Neural progenitor cell (in vitro differentiated cells): ENCODE measurements around the gene OR2B6. TPM values are rescaled to one million over a fixed set of nuclear protein-coding genes. Genes with fewer than 3 reads are reported as not detected.

ENCODE experiments used
- DNase-seq: peaks from one replicate; pipeline ENCODE4 v3.0.0-alpha.2; 2016; ENCODE audit warnings: low spot score
- H2AFZ ChIP-seq: fragments of 200-600 bp; sonication (generic); replicated peaks from 2 replicates; pipeline ENCODE4 v1.6.1; 2016; ENCODE audit warnings: antibody characterized with exemption
- H3F3A ChIP-seq: fragments of 200-600 bp; sonication (generic); 2 replicates; pipeline ENCODE4 v1.6.1; 2016; ENCODE audit warnings: antibody characterized with exemption, low read depth
- H3K27ac ChIP-seq: fragments of 200-600 bp; sonication (generic); 2 replicates; pipeline ENCODE4 v1.5.1; 2016; ENCODE audit warnings: mild to moderate bottlenecking
- H3K27me3 ChIP-seq: fragments of 200-600 bp; sonication (generic); 2 replicates; pipeline ENCODE4 v1.6.1; 2016; ENCODE audit warnings: mild to moderate bottlenecking, moderate library complexity
- H3K36me3 ChIP-seq: fragments of 200-600 bp; sonication (generic); 2 replicates; pipeline ENCODE4 v1.5.1; 2016
- H3K4me1 ChIP-seq: fragments of 200-600 bp; sonication (generic); 2 replicates; pipeline ENCODE4 v1.6.1; 2016; ENCODE audit warnings: mixed run types
- H3K4me2 ChIP-seq: fragments of 200-600 bp; sonication (generic); 2 replicates; pipeline ENCODE4 v1.6.1; 2016
- H3K4me3 ChIP-seq: fragments of 200-600 bp; sonication (generic); 2 replicates; pipeline ENCODE4 v1.5.1; 2016
- H3K79me2 ChIP-seq: fragments of 200-600 bp; sonication (generic); 2 replicates; pipeline ENCODE4 v1.6.1; 2016; ENCODE audit warnings: low read depth
- H3K9ac ChIP-seq: fragments of 200-600 bp; sonication (generic); 2 replicates; pipeline ENCODE4 v1.6.1; 2016
- H3K9me3 ChIP-seq: fragments of 200-600 bp; sonication (generic); 2 replicates; pipeline ENCODE4 v1.5.1; 2016; ENCODE audit warnings: low read depth
- H4K20me1 ChIP-seq: fragments of 200-600 bp; sonication (generic); 2 replicates; pipeline ENCODE4 v1.6.1; 2016; ENCODE audit warnings: low read depth
- H3K27ac Mint-ChIP-seq: 3 replicates; pipeline ENCODE4 v1.8.0; 2021; ENCODE audit warnings: mixed read lengths
- H3K27me3 Mint-ChIP-seq: 2 replicates; pipeline ENCODE4 v1.8.0; 2022; ENCODE audit warnings: low read depth, mild to moderate bottlenecking, inconsistent platforms, moderate library complexity, mixed read lengths; ENCODE audit not compliant: insufficient read depth
- H3K36me3 Mint-ChIP-seq: 3 replicates; pipeline ENCODE4 v1.8.0; 2021; ENCODE audit warnings: mixed read lengths
- H3K4me1 Mint-ChIP-seq: 3 replicates; pipeline ENCODE4 v1.8.0; 2021; ENCODE audit warnings: mixed read lengths
- H3K4me3 Mint-ChIP-seq: 3 replicates; pipeline ENCODE4 v1.8.0; 2021; ENCODE audit warnings: mild to moderate bottlenecking, moderate library complexity, mixed read lengths
- H3K9me3 Mint-ChIP-seq: 3 replicates; pipeline ENCODE4 v1.8.0; 2020; ENCODE audit warnings: mixed read lengths
- EZH2 ChIP-seq: fragments of 200-600 bp; sonication (generic); IDR thresholded peaks from 2 replicates; pipeline ENCODE4 v1.6.1; 2017; ENCODE audit warnings: antibody characterized with exemption, mild to moderate bottlenecking, moderate library complexity
- EZH2phosphoT487 ChIP-seq: fragments of 200-600 bp; sonication (generic); IDR thresholded peaks from 2 replicates; pipeline ENCODE4 v1.6.1; 2017; ENCODE audit warnings: antibody characterized with exemption
- total RNA-seq: library from RNA; depleted of rRNA; stranded (reverse); fragments of >200 nt; gene quantifications from 2 replicates; pipeline ENCODE4 v1.2.3, GENCODE V29; 2015; ENCODE audit warnings: low replicate concordance
- TF ChIP-seq, protein P1 (sequence below): fragments of 200-600 bp; sonication (generic); IDR thresholded peaks from 2 replicates; pipeline ENCODE4 v1.5.1; 2017; ENCODE audit warnings: antibody characterized with exemption, mild to moderate bottlenecking

The OR2B6 gene
- total RNA-seq, 1 donor from 2014 or later: not detected

DNA sequence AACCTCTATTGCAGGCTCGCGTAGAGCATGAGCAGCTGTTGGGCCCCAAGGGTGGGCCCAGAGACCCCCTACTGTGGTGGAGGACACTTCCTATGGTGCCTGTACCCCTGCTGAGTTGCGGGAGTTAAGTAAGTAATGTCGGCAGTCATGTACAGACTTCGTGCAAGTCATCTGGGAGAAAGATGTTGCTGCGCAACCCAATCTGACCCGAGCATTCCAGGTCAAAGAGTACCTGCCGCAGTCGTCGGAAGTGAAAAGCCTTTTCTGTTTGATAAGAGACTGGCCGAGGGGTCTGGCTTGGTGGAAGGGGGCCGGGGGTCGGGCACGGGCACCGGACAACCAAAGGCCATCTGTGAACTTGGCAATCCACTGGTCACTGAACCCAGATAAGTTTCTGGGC, 44.3 kb downstream of the OR2B6 start:
- Histone ChIP-seq H3F3A (peaks cover 26% of the 10 kb centered on the region), H3K36me3 (no peaks in the 10 kb centered on the region), H2AFZ (no peak overlapping the region), H3K9ac (no peak overlapping the region), H3K27ac (no peak overlapping the region), H3K4me1 (peaks cover 31% of the 10 kb centered on the region), H3K27me3 (no peaks in the 10 kb centered on the region), H3K4me2 (no peak overlapping the region), H3K9me3 (no peaks in the 10 kb centered on the region), H3K4me3 (no peak overlapping the region), H4K20me1 (no peaks in the 10 kb centered on the region), H3K79me2 (no peaks in the 10 kb centered on the region)
- TF ChIP-seq, protein P1, sequence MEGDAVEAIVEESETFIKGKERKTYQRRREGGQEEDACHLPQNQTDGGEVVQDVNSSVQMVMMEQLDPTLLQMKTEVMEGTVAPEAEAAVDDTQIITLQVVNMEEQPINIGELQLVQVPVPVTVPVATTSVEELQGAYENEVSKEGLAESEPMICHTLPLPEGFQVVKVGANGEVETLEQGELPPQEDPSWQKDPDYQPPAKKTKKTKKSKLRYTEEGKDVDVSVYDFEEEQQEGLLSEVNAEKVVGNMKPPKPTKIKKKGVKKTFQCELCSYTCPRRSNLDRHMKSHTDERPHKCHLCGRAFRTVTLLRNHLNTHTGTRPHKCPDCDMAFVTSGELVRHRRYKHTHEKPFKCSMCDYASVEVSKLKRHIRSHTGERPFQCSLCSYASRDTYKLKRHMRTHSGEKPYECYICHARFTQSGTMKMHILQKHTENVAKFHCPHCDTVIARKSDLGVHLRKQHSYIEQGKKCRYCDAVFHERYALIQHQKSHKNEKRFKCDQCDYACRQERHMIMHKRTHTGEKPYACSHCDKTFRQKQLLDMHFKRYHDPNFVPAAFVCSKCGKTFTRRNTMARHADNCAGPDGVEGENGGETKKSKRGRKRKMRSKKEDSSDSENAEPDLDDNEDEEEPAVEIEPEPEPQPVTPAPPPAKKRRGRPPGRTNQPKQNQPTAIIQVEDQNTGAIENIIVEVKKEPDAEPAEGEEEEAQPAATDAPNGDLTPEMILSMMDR: no peak
- TF ChIP-seq EZH2phosphoT487: no peak
- no peak for TF ChIP-seq EZH2
- H3K9me3 Mint-ChIP-seq: no peaks in the 10 kb centered on the region
- H3K27me3 Mint-ChIP-seq: no peaks in the 10 kb centered on the region
- H3K4me3 Mint-ChIP-seq: no peak overlapping the region
- no peak for DNase-seq
- no peaks in the 10 kb centered on the region for H3K36me3 Mint-ChIP-seq
- no peak overlapping the region for H3K27ac Mint-ChIP-seq
- peaks cover 28% of the 10 kb centered on the region for H3K4me1 Mint-ChIP-seq

DNA sequence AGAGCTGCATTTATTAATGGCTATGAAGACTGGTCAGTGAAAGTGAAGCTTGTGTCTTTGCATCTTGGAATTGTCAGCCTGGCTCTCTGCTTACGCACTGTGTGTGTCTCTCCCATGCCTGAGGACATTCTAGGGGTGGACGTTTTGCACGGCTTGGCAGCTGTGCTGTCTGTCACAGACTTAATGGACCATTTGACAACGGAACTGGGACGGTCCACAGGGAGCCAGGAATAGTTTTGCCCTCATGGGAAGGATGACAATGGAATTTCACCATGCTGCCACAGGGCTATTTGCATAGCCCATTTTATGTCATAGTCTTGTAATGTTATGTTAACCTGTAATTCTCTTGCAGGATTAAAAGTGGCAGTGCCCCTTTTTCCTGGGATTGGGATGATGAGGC, 44.7 kb downstream of the OR2B6 start:
- Mint-ChIP-seq H3K27me3 (no peaks in the 10 kb centered on the region), H3K27ac (no peak overlapping the region), H3K4me1 (peaks cover 28% of the 10 kb centered on the region), H3K4me3 (no peak overlapping the region), H3K36me3 (no peaks in the 10 kb centered on the region), H3K9me3 (no peaks in the 10 kb centered on the region)
- no peak for TF ChIP-seq EZH2phosphoT487
- TF ChIP-seq, protein P1: no peak
- no peak for TF ChIP-seq EZH2
- peaks cover 30% of the 10 kb centered on the region for H3F3A ChIP-seq
- no peak for DNase-seq
- no peak overlapping the region for H3K4me2 ChIP-seq
- H3K27ac ChIP-seq: no peak overlapping the region
- no peaks in the 10 kb centered on the region for H3K79me2 ChIP-seq
- no peak overlapping the region for H2AFZ ChIP-seq
- peaks cover 34% of the 10 kb centered on the region for H3K4me1 ChIP-seq
- H3K36me3 ChIP-seq: no peaks in the 10 kb centered on the region
- H3K27me3 ChIP-seq: no peaks in the 10 kb centered on the region
- H3K9ac ChIP-seq: no peak overlapping the region
- no peak overlapping the region for H3K4me3 ChIP-seq
- H4K20me1 ChIP-seq: no peaks in the 10 kb centered on the region
- no peaks in the 10 kb centered on the region for H3K9me3 ChIP-seq

DNA sequence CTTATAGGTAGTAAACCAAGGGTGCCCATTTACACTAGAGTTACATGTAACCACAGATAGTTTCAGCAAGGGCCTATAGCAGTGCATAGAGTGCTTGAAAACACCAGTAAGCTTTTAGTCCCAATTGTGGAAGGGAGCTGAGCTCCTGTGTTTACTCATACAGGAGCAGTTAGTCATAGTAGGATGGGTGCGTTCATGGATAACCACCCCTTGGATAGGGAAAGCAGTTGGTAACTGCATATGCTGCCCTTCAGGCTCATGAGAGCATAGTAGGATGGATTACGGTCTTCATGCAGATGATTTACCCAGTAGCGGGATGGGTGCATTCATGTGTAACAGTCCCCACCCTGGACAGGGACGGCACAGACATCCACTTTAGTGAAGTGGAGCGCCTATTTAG, 45.1 kb downstream of the OR2B6 start:
- Histone ChIP-seq H3K27ac (no peak overlapping the region), H3K4me3 (no peak overlapping the region), H3K27me3 (no peaks in the 10 kb centered on the region), H4K20me1 (no peaks in the 10 kb centered on the region), H3F3A (peaks cover 30% of the 10 kb centered on the region), H3K4me1 (peaks cover 34% of the 10 kb centered on the region), H3K9me3 (no peaks in the 10 kb centered on the region), H2AFZ (no peak overlapping the region), H3K79me2 (no peaks in the 10 kb centered on the region), H3K36me3 (no peaks in the 10 kb centered on the region), H3K4me2 (no peak overlapping the region), H3K9ac (no peak overlapping the region)
- Mint-ChIP-seq H3K4me1 (peaks cover 28% of the 10 kb centered on the region), H3K9me3 (no peaks in the 10 kb centered on the region), H3K27me3 (no peaks in the 10 kb centered on the region), H3K27ac (no peak overlapping the region), H3K4me3 (no peak overlapping the region), H3K36me3 (no peaks in the 10 kb centered on the region)
- DNase-seq: no peak
- TF ChIP-seq, protein P1: no peak
- TF ChIP-seq EZH2 (no peak), EZH2phosphoT487 (no peak)

DNA sequence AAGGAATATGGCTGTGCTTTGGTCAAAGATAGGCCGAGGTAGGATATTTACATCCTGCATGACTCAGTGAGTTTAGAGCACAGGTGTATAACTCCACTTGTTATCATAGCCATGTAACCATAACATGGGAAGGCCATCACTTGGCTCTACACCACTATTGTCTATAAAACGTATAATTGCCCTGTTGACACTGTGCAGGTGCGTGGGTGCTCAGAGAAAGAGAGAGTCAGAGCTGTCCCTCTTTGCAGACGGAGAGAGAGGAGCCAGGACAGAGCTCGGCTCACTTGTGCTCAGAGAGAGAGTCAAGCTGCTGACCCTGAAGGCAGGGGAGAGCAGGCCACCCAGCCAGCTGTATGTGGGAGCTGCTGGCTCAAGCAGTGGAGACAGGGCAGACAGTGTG, 46.0 kb downstream of the OR2B6 start:
- no peaks in the 10 kb centered on the region for H3K36me3 Mint-ChIP-seq
- no peak overlapping the region for H3K27ac Mint-ChIP-seq
- no peak overlapping the region for H3K4me3 Mint-ChIP-seq

More for the DNA sequence above, 46.0 kb downstream of the OR2B6 start:
- TF ChIP-seq EZH2phosphoT487 (no peak), EZH2 (no peak)
- TF ChIP-seq, protein P1: no peak
- Histone ChIP-seq H3K27ac (no peak overlapping the region), H3K4me3 (no peak overlapping the region), H3K9me3 (no peaks in the 10 kb centered on the region), H3F3A (peaks cover 30% of the 10 kb centered on the region), H3K4me2 (no peak overlapping the region), H4K20me1 (no peaks in the 10 kb centered on the region), H3K79me2 (no peaks in the 10 kb centered on the region), H2AFZ (no peak overlapping the region), H3K4me1 (peaks cover 34% of the 10 kb centered on the region), H3K27me3 (no peaks in the 10 kb centered on the region), H3K36me3 (no peaks in the 10 kb centered on the region), H3K9ac (no peak overlapping the region)
- DNase-seq: no peak
- H3K9me3 Mint-ChIP-seq: no peaks in the 10 kb centered on the region
- H3K4me1 Mint-ChIP-seq: peaks cover 28% of the 10 kb centered on the region
- H3K27me3 Mint-ChIP-seq: no peaks in the 10 kb centered on the region
